ENCODE measurements around the gene HES1. TPM values are rescaled to one million over a fixed set of nuclear protein-coding genes. Genes with fewer than 3 reads are reported as not detected.

HES1 gene
- total and polyA plus RNA-seq, 12 donors: 12.4 to 59.3 (median 33.2) TPM

- Histone ChIP-seq H3K27me3 (no peaks in the 10 kb centered on the region), H3K27ac (no peak overlapping the region), H3K36me3 (replicated peaks in 1 of 2) (no peaks in the 10 kb centered on the region), H3K4me3 (no peak overlapping the region), H3K9me3 (replicated peaks in 1 of 3) (no peaks in the 10 kb centered on the region), H3K4me1 (replicated peaks in 1 of 2) (no peaks in the 10 kb centered on the region)
- no peak for TF ChIP-seq CTCF (IDR thresholded peaks at IDR 0.05)
- no peak for TF ChIP-seq POLR2A (IDR thresholded peaks at IDR 0.05)
- intact Hi-C loops (cut with DNase I): no loop called here
- DNase-seq: peak in 1 of 7 donors; percentile 19
- WGBS, 4 donors: 85 to 92% (median 90%) methylated on average over 7 of the region's 7 CpGs
Measured at GRCh38 chr3:194114123-194114522, 21.8 kb upstream of the HES1 start.

- 77 to 81% (median 80%) methylated on average over 11 to 12 of the region's 12 CpGs for WGBS, 4 donors
- Histone ChIP-seq H3K36me3 (replicated peaks in 1 of 2) (no peaks in the 10 kb centered on the region), H3K4me1 (replicated peaks in 1 of 2) (no peaks in the 10 kb centered on the region), H3K27me3 (no peaks in the 10 kb centered on the region), H3K27ac (no peak overlapping the region), H3K4me3 (no peak overlapping the region), H3K9me3 (replicated peaks in 1 of 3) (no peaks in the 10 kb centered on the region)
- intact Hi-C loops (cut with DNase I): no loop called here
- TF ChIP-seq CTCF (IDR thresholded peaks at IDR 0.05) (no peak), POLR2A (IDR thresholded peaks at IDR 0.05) (no peak)
- no peak for DNase-seq
Measured at GRCh38 chr3:194117104-194117845, 18.7 kb upstream of the HES1 start.

GRCh38 chr3:194118920-194119319 is 17.0 kb upstream of the HES1 start:
- intact Hi-C loops (cut with DNase I): no loop called here
- no peak overlapping the region for H3K27ac ChIP-seq
- no peaks in the 10 kb centered on the region for H3K27me3 ChIP-seq
- TF ChIP-seq POLR2A (IDR thresholded peaks at IDR 0.05): no peak
- no peak for TF ChIP-seq CTCF (IDR thresholded peaks at IDR 0.05)
- H3K4me3 ChIP-seq: no peak overlapping the region
- no peaks in the 10 kb centered on the region for H3K4me1 ChIP-seq (replicated peaks in 1 of 2)
- 86 to 95% (median 90%) methylated on average over 7 of the region's 7 CpGs for WGBS, 4 donors
- no peaks in the 10 kb centered on the region for H3K36me3 ChIP-seq (replicated peaks in 1 of 2)
- DNase-seq: no peak
- H3K9me3 ChIP-seq (replicated peaks in 1 of 3): no peaks in the 10 kb centered on the region

GRCh38 chr3:194119831-194120590 is 15.9 kb upstream of the HES1 start:
- 81 to 88% (median 86%) methylated on average over 6 of the region's 6 CpGs for whole genome bisulfite sequencing, 4 donors
- intact Hi-C loops (cut with DNase I): no loop called here
- H3K4me1 ChIP-seq (replicated peaks in 1 of 2): no peaks in the 10 kb centered on the region
- DNase-seq: no peak
- no peak overlapping the region for H3K27ac ChIP-seq
- no peak overlapping the region for H3K4me3 ChIP-seq
- TF ChIP-seq CTCF (IDR thresholded peaks at IDR 0.05) (no peak), POLR2A (IDR thresholded peaks at IDR 0.05) (no peak)
- H3K27me3 ChIP-seq: no peaks in the 10 kb centered on the region
- H3K9me3 ChIP-seq (replicated peaks in 1 of 3): no peaks in the 10 kb centered on the region
- no peaks in the 10 kb centered on the region for H3K36me3 ChIP-seq (replicated peaks in 1 of 2)

Measured in adrenal gland (tissue), 12 donors.